ENCODE results near the gene SYNGR2.

Gene SYNGR2

GRCh38 chr17:78172249-78173051 lies 4.1 kb downstream of the SYNGR2 start:
- Histone ChIP-seq H3K36me3 (peaks cover 59% of the 10 kb centered on the region), H3K9ac (peak overlapping the region; percentile 46; the same call in 1 of the 2 replicates), H3K4me3 (no peak overlapping the region), H3K4me1 (peaks cover 70% of the 10 kb centered on the region), H3K9me3 (no peaks in the 10 kb centered on the region), H3K4me2 (peak overlapping the region; percentile 67), H3K27ac (peak overlapping the region; percentile 19), H4K20me1 (peaks cover 62% of the 10 kb centered on the region), H3K27me3 (no peaks in the 10 kb centered on the region)
- no peak for TF ChIP-seq Cebpa-rat (IDR thresholded peaks at IDR 0.05)

- Histone ChIP-seq H3K4me1 (peaks cover 66% of the 10 kb centered on the region), H3K9ac (peak overlapping the region; percentile 46; the same call in 1 of the 2 replicates), H4K20me1 (peaks cover 62% of the 10 kb centered on the region), H3K36me3 (peaks cover 64% of the 10 kb centered on the region), H3K27ac (peak overlapping the region; percentile 19), H3K27me3 (no peaks in the 10 kb centered on the region), H3K4me2 (peak overlapping the region; percentile 67), H3K9me3 (no peaks in the 10 kb centered on the region), H3K4me3 (no peak overlapping the region)
- TF ChIP-seq Cebpa-rat (IDR thresholded peaks at IDR 0.05) = no peak
These were observed 4.8 kb downstream of the SYNGR2 start for GRCh38 chr17:78173097-78173715.

GRCh38 chr17:78174346-78174869 lies 6.0 kb downstream of the SYNGR2 start:
- H3K4me3 ChIP-seq = no peak overlapping the region
- peak overlapping the region; percentile 67; the same call in 1 of the 2 replicates for H3K4me2 ChIP-seq
- H3K36me3 ChIP-seq = peaks cover 76% of the 10 kb centered on the region
- no peak for TF ChIP-seq Cebpa-rat (IDR thresholded peaks at IDR 0.05)
- H3K9ac ChIP-seq = peak overlapping the region; percentile 30; the same call in 1 of the 2 replicates
- H3K27ac ChIP-seq = no peak overlapping the region
- H3K4me1 ChIP-seq = peaks cover 66% of the 10 kb centered on the region
- H3K9me3 ChIP-seq = no peaks in the 10 kb centered on the region
- H4K20me1 ChIP-seq = peaks cover 52% of the 10 kb centered on the region
- H3K27me3 ChIP-seq = no peaks in the 10 kb centered on the region

- no peak overlapping the region for H3K4me2 ChIP-seq
- H3K9ac ChIP-seq = no peak overlapping the region
- peaks cover 66% of the 10 kb centered on the region for H3K4me1 ChIP-seq
- H4K20me1 ChIP-seq = peaks cover 46% of the 10 kb centered on the region
- H3K27me3 ChIP-seq = no peaks in the 10 kb centered on the region
- 0 out of 2 replicates have a peak overlapping the region, but pooled peaks have one; percentile 6 for H3K27ac ChIP-seq
- no peaks in the 10 kb centered on the region for H3K9me3 ChIP-seq
- peaks cover 83% of the 10 kb centered on the region for H3K36me3 ChIP-seq
- H3K4me3 ChIP-seq = no peak overlapping the region
- TF ChIP-seq Cebpa-rat (IDR thresholded peaks at IDR 0.05) = no peak
These were observed 6.7 kb downstream of the SYNGR2 start for GRCh38 chr17:78174870-78175642.

- no peaks in the 10 kb centered on the region for H3K27me3 ChIP-seq
- no peak overlapping the region for H3K4me2 ChIP-seq
- H3K36me3 ChIP-seq = peaks cover 83% of the 10 kb centered on the region
- H4K20me1 ChIP-seq = peaks cover 40% of the 10 kb centered on the region
- H3K4me3 ChIP-seq = no peak overlapping the region
- H3K4me1 ChIP-seq = peaks cover 70% of the 10 kb centered on the region
- TF ChIP-seq Cebpa-rat (IDR thresholded peaks at IDR 0.05) = no peak
- no peaks in the 10 kb centered on the region for H3K9me3 ChIP-seq
- no peak overlapping the region for H3K27ac ChIP-seq
- no peak overlapping the region for H3K9ac ChIP-seq
These were observed 7.2 kb downstream of the SYNGR2 start for GRCh38 chr17:78175643-78175981.

- H3K9ac ChIP-seq = no peak overlapping the region
- H3K27me3 ChIP-seq = no peaks in the 10 kb centered on the region
- H3K4me1 ChIP-seq = peaks cover 74% of the 10 kb centered on the region
- no peak overlapping the region for H3K27ac ChIP-seq
- TF ChIP-seq Cebpa-rat (IDR thresholded peaks at IDR 0.05) = no peak
- H3K9me3 ChIP-seq = no peaks in the 10 kb centered on the region
- peaks cover 30% of the 10 kb centered on the region for H4K20me1 ChIP-seq
- peaks cover 83% of the 10 kb centered on the region for H3K36me3 ChIP-seq
- H3K4me3 ChIP-seq = no peak overlapping the region
- H3K4me2 ChIP-seq = peak overlapping the region; percentile 31; the same call in 1 of the 2 replicates
These were observed 8.2 kb downstream of the SYNGR2 start for GRCh38 chr17:78176548-78177025.

- H3K4me2 ChIP-seq = peak overlapping the region; percentile 62
- H3K9ac ChIP-seq = peak overlapping the region; percentile 63; the same call in 1 of the 2 replicates
- H3K27ac ChIP-seq = peak overlapping the region; percentile 74; the same call in 1 of the 2 replicates
These were observed 11.0 kb downstream of the SYNGR2 start for GRCh38 chr17:78179372-78179771.

GRCh38 chr17:78180083-78180482 lies 11.7 kb downstream of the SYNGR2 start:
- Histone ChIP-seq H3K4me2 (peak overlapping the region; percentile 62), H3K27ac (peak overlapping the region; percentile 74), H3K4me3 (no peak overlapping the region), H3K9me3 (no peaks in the 10 kb centered on the region), H4K20me1 (no peaks in the 10 kb centered on the region), H3K9ac (peak overlapping the region; percentile 63), H3K36me3 (peaks cover 83% of the 10 kb centered on the region), H3K27me3 (no peaks in the 10 kb centered on the region), H3K4me1 (peaks cover 73% of the 10 kb centered on the region)
- TF ChIP-seq Cebpa-rat (IDR thresholded peaks at IDR 0.05) = no peak

More at GRCh38 chr17:78179372-78179771, 11.0 kb downstream of the SYNGR2 start:
- Histone ChIP-seq H3K9me3 (no peaks in the 10 kb centered on the region), H3K4me1 (peaks cover 70% of the 10 kb centered on the region), H3K27me3 (no peaks in the 10 kb centered on the region), H3K36me3 (peaks cover 83% of the 10 kb centered on the region), H4K20me1 (0 out of 2 replicates have a peak, but pooled peaks cover 6% of the 10 kb centered on the region), H3K4me3 (no peak overlapping the region)
- no peak for TF ChIP-seq Cebpa-rat (IDR thresholded peaks at IDR 0.05)

- Histone ChIP-seq H3K4me3 (no peak overlapping the region), H3K9ac (peak overlapping the region; percentile 63), H3K4me2 (peak overlapping the region; percentile 62), H3K36me3 (peaks cover 83% of the 10 kb centered on the region), H3K27me3 (no peaks in the 10 kb centered on the region), H3K27ac (peak overlapping the region; percentile 74), H4K20me1 (no peaks in the 10 kb centered on the region), H3K9me3 (no peaks in the 10 kb centered on the region), H3K4me1 (peaks cover 77% of the 10 kb centered on the region)
- TF ChIP-seq Cebpa-rat (IDR thresholded peaks at IDR 0.05) = no peak
These were observed 12.1 kb downstream of the SYNGR2 start for GRCh38 chr17:78180508-78180907.

Measured in BLaER1 (cell line).